Measurements from ENCODE around the gene TRPV4. TPM values are rescaled to one million over a fixed set of nuclear protein-coding genes. Genes with fewer than 3 reads are reported as not detected.

Gene TRPV4
- total RNA-seq, 1 donor from 2014 or later = 1.7 TPM

GRCh38 chr12:109832541-109833306 is 474 bp downstream of the TRPV4 start:
- no peak for DNase-seq (ENCODE audit: low read depth)

GRCh38 chr12:109831929-109832328 is 1.3 kb downstream of the TRPV4 start:
- Histone ChIP-seq H3K4me3 (ENCODE audit: low read depth, low read length) (no peak overlapping the region), H3K36me3 (ENCODE audit: control insufficient read depth, insufficient read depth, low read length) (no peaks in the 10 kb centered on the region), H3K27me3 (ENCODE audit: control insufficient read depth, insufficient read depth, low read length) (no peaks in the 10 kb centered on the region)
- no peak for DNase-seq (ENCODE audit: low read depth)
- no peak for TF ChIP-seq CTCF (IDR thresholded peaks at IDR 0.05; ENCODE audit: insufficient read depth, low read length, poor library complexity, severe bottlenecking)

More at GRCh38 chr12:109832541-109833306, 474 bp downstream of the TRPV4 start:
- H3K27me3 ChIP-seq (ENCODE audit: control insufficient read depth, insufficient read depth, low read length) = no peaks in the 10 kb centered on the region
- TF ChIP-seq CTCF (IDR thresholded peaks at IDR 0.05; ENCODE audit: insufficient read depth, low read length, poor library complexity, severe bottlenecking) = no peak
- peak overlapping the region; percentile 48 for H3K4me3 ChIP-seq (ENCODE audit: low read depth, low read length)
- H3K36me3 ChIP-seq (ENCODE audit: control insufficient read depth, insufficient read depth, low read length) = no peaks in the 10 kb centered on the region

- no peak for DNase-seq (ENCODE audit: low read depth)
- Histone ChIP-seq H3K36me3 (ENCODE audit: control insufficient read depth, insufficient read depth, low read length) (no peaks in the 10 kb centered on the region), H3K27me3 (ENCODE audit: control insufficient read depth, insufficient read depth, low read length) (no peaks in the 10 kb centered on the region), H3K4me3 (ENCODE audit: low read depth, low read length) (no peak overlapping the region)
- no peak for TF ChIP-seq CTCF (IDR thresholded peaks at IDR 0.05; ENCODE audit: insufficient read depth, low read length, poor library complexity, severe bottlenecking)
These were observed 1.8 kb downstream of the TRPV4 start for GRCh38 chr12:109831365-109831764.

GRCh38 chr12:109830718-109831117 is 2.5 kb downstream of the TRPV4 start:
- no peak for TF ChIP-seq CTCF (IDR thresholded peaks at IDR 0.05; ENCODE audit: insufficient read depth, low read length, poor library complexity, severe bottlenecking)
- Histone ChIP-seq H3K27me3 (ENCODE audit: control insufficient read depth, insufficient read depth, low read length) (no peaks in the 10 kb centered on the region), H3K4me3 (ENCODE audit: low read depth, low read length) (no peak overlapping the region), H3K36me3 (ENCODE audit: control insufficient read depth, insufficient read depth, low read length) (no peaks in the 10 kb centered on the region)
- DNase-seq (ENCODE audit: low read depth) = no peak

- DNase-seq (ENCODE audit: low read depth) = no peak
- no peaks in the 10 kb centered on the region for H3K36me3 ChIP-seq (ENCODE audit: control insufficient read depth, insufficient read depth, low read length)
- TF ChIP-seq CTCF (IDR thresholded peaks at IDR 0.05; ENCODE audit: insufficient read depth, low read length, poor library complexity, severe bottlenecking) = no peak
- H3K4me3 ChIP-seq (ENCODE audit: low read depth, low read length) = no peak overlapping the region
- H3K27me3 ChIP-seq (ENCODE audit: control insufficient read depth, insufficient read depth, low read length) = no peaks in the 10 kb centered on the region
These were observed 2.9 kb downstream of the TRPV4 start for GRCh38 chr12:109830267-109830666.

- Histone ChIP-seq H3K36me3 (ENCODE audit: control insufficient read depth, insufficient read depth, low read length) (no peaks in the 10 kb centered on the region), H3K4me3 (ENCODE audit: low read depth, low read length) (no peak overlapping the region), H3K27me3 (ENCODE audit: control insufficient read depth, insufficient read depth, low read length) (no peaks in the 10 kb centered on the region)
- no peak for TF ChIP-seq CTCF (IDR thresholded peaks at IDR 0.05; ENCODE audit: insufficient read depth, low read length, poor library complexity, severe bottlenecking)
- DNase-seq (ENCODE audit: low read depth) = no peak
These were observed 3.5 kb downstream of the TRPV4 start for GRCh38 chr12:109829667-109830066.

All from kidney epithelial cell (primary cell).